Brain microvascular endothelial cell (primary cell): ENCODE measurements around the gene TFEB.

Experiments
- DNase-seq: peaks from one replicate; pipeline ENCODE4 v3.0.0-alpha.2; 2020
- H3K27ac ChIP-seq: fragments of 250-450 bp; sonication (Bioruptor Pico); 2 replicates; pipeline ENCODE4 v1.5.1; 2020; ENCODE audit warnings: mild to moderate bottlenecking, moderate library complexity
- H3K27me3 ChIP-seq: fragments of 250-450 bp; sonication (Bioruptor Pico); replicated peaks from 2 replicates; pipeline ENCODE4 v1.5.1; 2020; ENCODE audit warnings: mild to moderate bottlenecking
- H3K36me3 ChIP-seq: fragments of 250-450 bp; sonication (Bioruptor Pico); replicated peaks from 2 replicates; pipeline ENCODE4 v1.5.1; 2020; ENCODE audit warnings: mild to moderate bottlenecking
- H3K4me3 ChIP-seq: 2 replicates; pipeline ENCODE4 v1.5.1; 2011; ENCODE audit warnings: low read depth, mild to moderate bottlenecking, control low read depth, low read length, moderate library complexity
- CTCF ChIP-seq: IDR thresholded peaks from 2 replicates; pipeline ENCODE4 v1.5.1; 2011; ENCODE audit warnings: low read depth, mild to moderate bottlenecking, moderate library complexity, low read length, control low read depth, inconsistent platforms; ENCODE audit errors: missing control alignments
- in situ Hi-C: cut with HindIII; loops from 2 replicates; pipeline ENCODE4 v1.10.0; 2017; ENCODE audit warnings: low sequenced_read_pairs, low pct_ligation_motif_present

The TFEB gene

GRCh38 chr6:41705311-41705995 lies 30.0 kb downstream of the TFEB start:
- no peak overlapping the region for H3K27ac ChIP-seq
- no peak overlapping the region for H3K4me3 ChIP-seq
- TF ChIP-seq CTCF: no peak
- no peaks in the 10 kb centered on the region for H3K27me3 ChIP-seq
- no peaks in the 10 kb centered on the region for H3K36me3 ChIP-seq
- in situ Hi-C loops: no loop called here
- no peak for DNase-seq

GRCh38 chr6:41704656-41705310 lies 30.6 kb downstream of the TFEB start:
- no peaks in the 10 kb centered on the region for H3K36me3 ChIP-seq
- in situ Hi-C loops: no loop called here
- no peak overlapping the region for H3K4me3 ChIP-seq
- H3K27me3 ChIP-seq: no peaks in the 10 kb centered on the region
- TF ChIP-seq CTCF: no peak
- H3K27ac ChIP-seq: no peak overlapping the region
- DNase-seq: no peak

GRCh38 chr6:41704028-41704427 lies 31.4 kb downstream of the TFEB start:
- no peak overlapping the region for H3K27ac ChIP-seq
- DNase-seq: no peak
- no peak overlapping the region for H3K4me3 ChIP-seq
- no peaks in the 10 kb centered on the region for H3K27me3 ChIP-seq
- no peak for TF ChIP-seq CTCF
- no peaks in the 10 kb centered on the region for H3K36me3 ChIP-seq
- in situ Hi-C loops: no loop called here

- H3K36me3 ChIP-seq: no peaks in the 10 kb centered on the region
- H3K4me3 ChIP-seq: no peak overlapping the region
- DNase-seq: no peak
- in situ Hi-C loops: no loop called here
- H3K27ac ChIP-seq: no peak overlapping the region
- H3K27me3 ChIP-seq: no peaks in the 10 kb centered on the region
- no peak for TF ChIP-seq CTCF
These were observed 32.5 kb downstream of the TFEB start for GRCh38 chr6:41702771-41703494.

GRCh38 chr6:41702089-41702745 lies 33.2 kb downstream of the TFEB start:
- in situ Hi-C loops: no loop called here
- H3K36me3 ChIP-seq: no peaks in the 10 kb centered on the region

More at GRCh38 chr6:41702089-41702745, 33.2 kb downstream of the TFEB start:
- no peak for TF ChIP-seq CTCF
- Histone ChIP-seq H3K27ac (no peak overlapping the region), H3K4me3 (no peak overlapping the region), H3K27me3 (no peaks in the 10 kb centered on the region)
- no peak for DNase-seq
